HG02571 (cell line): ENCODE measurements around the gene TSPAN31.
"Not testable (repeated sequence)": the region's sequence is repeated elsewhere in the genome, so short reads cannot be mapped to it uniquely, and the experiment has no call there.

ENCODE experiments used
- ATAC-seq: cut with Tn5 transposase; IDR thresholded peaks from one replicate; pipeline ENCODE4 v1.9.1; 2021; ENCODE audit warnings: mild to moderate bottlenecking, moderate library complexity; ENCODE audit not compliant: unreplicated experiment

TSPAN31 gene

DNA sequence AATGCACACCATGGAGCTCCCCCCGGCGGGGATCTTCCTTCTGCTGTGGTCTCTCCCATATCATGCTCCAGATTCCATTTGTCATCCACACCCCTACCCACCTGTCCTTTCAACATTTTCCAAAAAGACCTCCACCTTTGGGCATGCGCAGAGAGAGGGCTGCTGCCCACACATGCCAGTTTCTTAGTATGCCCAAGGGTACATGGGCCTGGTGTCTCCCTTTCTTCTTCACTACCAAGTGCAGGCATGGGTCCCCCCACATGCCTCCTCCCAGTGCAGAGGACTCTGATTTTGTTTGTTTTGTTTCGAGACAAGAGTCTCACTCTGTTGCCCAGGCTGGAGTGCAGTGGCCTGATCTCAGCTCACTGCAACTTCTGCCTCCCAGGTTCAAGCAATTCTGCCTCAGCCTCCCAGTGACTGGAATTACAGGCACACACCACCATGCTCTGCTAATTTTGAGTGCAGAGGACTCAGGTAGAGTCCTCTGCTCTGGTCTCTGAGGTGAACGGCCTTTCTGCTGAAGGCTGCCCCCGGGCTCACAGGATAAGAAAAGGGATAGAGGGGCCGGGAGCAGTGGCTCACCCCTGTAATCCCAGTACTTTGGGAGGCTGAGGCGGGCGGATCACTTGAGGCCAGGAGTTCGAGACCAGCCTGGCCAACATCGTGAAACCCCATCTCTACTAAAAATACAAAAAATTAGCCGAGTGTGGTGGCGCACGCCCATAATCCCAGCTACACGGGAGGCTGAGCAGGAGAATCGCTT, 22.8 kb upstream of the TSPAN31 start:
- not testable (repeated sequence) for ATAC-seq

DNA sequence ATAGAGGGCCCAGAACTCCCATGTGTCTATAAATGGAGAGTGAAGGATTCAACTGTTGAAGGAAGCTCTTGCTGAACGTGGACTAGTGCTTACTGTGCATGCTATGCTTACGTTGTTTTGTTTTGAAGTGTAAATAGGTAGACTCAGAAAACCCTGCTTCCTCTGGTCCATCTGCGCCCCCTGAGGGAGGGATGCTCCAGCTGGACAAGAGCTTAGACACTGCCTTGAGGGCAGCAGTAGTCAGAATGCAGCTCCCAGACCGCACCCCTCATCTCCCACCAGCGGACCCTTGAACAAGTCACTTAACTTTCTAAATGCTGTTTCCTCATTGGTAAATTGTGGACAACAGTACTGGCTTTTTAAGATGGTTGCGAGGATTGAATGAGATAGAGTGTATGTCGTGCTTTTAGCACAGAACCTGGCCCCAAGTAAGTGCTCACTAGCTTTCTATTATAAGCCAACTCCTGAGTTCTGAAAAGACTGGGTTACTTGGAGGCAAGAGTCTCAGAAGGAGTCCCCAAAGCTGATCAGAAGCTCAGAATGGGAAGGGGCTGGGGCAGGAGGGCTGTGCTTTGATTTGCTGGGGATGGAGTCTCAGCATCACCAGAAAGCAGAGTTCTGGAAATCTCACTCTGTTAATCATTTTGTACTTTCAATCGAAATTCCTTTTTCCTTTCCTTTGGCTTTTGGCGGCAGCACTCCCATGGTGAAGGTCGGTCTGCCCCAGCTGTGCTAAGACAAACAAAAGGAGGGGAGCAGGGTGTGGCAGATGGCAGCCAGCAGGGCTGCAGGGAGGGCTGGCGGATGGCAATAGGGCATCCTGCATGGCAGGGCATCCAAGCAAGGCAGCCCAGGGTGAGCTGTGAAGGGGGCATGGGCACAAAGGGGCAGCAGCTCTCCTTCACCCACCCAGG, 21.9 kb upstream of the TSPAN31 start:
- ATAC-seq = no peak

DNA sequence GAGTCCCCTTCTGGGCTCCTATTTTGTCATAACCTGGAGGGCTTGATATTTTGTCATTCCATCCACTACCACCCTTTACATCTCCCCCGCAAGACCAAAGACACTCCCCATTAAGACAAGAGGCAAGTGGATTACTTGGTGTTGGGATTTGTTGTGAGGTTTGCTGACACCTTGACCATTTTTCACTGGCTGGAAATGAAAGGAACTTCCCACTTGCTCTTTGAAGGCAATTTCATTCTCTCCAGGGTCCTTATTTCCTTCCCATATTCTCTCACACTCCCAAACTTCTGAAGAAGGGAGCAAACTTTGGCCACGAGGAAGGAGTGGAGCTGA, 21.2 kb upstream of the TSPAN31 start:
- no peak for ATAC-seq

DNA sequence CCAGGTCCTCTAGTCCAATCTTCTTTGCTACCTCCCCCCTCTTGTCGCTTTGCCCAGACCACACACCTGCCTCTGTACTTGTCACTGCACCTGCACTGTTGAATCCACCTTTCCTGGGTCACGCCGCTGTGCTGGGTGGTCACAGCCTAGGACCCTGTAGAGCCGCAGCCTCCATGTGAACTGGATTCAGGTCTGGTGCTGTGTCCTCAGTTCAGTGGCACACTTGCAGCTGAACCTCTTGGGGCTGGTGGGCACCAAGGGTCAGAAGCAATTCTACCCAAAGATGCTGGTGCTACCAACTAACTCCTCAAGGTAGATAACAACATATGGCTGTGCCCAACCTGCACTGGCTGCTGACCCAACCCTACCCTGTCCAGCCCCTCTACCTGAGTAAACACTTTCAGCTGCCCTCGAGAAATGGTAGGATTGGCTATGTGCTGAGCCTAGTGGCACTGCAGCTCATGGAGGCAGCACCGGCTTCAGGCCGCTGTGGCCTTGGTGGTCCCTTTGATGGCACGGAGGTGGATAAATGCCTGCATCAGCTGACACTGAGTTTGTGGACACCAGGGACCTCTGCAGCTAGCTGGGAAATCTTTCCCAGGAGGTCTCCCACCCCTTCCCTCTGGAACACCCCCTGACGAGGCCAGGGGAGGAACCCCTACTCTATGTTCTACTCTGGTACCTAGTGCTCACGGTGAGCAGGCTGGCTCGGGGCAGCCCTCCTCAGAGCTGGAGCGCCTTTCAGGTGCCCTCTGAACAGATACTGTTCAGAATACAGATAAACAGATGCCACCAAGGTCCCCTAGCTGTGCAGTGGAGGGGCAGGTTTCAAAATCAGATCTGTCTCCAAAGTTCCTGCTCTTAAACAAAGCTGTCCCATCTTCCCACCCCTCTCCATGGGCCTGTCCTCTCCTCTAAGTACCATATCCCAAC, 20.6 kb upstream of the TSPAN31 start:
- ATAC-seq = no peak

DNA sequence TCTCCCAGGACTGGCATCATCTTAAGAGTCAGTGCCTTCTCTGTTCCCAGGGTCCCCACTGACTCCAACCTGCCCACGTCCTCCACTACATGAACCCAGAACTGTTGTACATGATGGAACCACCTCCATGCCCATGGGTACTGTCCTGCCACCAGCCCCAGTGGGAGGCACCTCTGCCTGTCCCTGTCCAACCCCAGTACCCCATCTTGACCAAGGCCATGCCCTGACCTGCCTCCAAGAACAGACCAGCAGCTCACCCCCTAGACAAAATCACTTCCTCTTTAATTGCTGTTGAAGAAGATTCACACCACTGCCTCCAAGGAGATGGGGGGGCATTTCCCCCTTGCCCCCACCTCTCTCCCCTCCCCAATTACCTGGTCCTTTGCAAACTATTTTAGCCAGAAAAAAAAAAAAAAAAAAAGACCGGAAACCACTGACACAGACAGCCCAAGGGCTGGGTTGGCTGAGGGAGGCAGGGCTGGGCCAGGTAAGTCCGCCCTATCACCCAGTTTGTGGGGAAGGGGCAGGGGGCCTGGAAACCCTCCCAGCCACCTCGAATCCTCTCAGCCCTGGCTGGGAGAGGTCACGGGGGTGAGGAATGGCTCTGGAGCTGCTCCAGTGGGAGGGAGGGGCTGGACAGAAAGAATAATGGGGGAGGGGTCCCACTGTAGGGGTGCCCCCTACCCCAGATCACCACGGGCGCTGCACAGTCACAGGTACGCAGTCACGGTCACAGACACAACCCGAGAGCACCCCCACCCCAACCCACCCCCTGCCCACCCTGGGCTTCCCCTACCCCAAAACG, 19.7 kb upstream of the TSPAN31 start:
- no peak for ATAC-seq

DNA sequence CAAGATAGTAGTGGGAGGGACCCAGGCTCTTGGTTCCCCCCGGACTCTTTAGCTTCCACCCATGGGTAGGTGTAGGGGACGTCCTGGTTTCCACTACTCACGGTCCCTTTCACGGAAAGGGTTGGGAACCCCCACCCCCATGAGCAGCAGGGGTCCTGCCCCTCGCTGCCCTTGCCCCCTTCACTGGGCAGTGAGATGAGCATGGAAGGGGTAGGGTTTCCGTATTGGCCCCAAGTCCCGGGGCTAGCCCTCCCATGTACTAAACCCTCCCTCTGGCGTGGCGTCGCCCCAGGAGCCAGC, 19.0 kb upstream of the TSPAN31 start:
- no peak for ATAC-seq

DNA sequence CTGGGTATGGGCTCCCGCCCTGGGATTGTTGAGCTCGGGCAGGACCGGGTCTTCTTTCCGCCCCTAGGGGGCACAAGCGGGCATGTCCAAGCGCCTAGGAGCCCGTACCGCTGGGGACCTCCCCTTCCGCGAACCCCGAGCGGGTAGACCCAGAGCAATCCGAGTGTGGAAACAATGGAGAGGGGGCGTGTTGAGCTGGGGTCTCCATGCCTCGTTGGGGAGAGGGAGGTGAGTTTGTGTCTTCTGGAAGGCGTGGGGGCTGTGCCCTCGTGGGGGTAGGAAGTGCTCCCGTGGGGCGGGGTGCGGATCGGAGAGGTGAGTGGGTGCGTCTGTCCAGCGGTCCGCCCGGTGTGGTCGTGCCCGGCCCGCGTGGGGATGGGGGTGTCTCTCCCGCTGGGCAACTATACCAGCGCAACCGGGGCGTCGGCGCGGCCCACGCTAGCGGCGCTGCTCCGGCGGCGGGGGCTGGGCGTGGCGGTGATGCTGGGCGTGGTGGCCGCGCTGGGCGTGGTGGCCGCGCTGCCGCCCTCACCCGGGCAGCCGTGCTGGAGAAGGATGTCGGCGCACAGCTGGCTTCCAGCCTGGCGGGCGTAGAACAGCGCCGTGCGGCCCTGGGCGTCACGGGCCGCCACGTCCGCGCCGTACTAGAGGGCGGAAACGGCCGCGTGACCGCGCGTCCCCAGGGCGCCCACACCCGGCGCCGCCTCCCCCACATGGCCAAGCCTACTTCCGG, 18.5 kb upstream of the TSPAN31 start:
- ATAC-seq = no peak

DNA sequence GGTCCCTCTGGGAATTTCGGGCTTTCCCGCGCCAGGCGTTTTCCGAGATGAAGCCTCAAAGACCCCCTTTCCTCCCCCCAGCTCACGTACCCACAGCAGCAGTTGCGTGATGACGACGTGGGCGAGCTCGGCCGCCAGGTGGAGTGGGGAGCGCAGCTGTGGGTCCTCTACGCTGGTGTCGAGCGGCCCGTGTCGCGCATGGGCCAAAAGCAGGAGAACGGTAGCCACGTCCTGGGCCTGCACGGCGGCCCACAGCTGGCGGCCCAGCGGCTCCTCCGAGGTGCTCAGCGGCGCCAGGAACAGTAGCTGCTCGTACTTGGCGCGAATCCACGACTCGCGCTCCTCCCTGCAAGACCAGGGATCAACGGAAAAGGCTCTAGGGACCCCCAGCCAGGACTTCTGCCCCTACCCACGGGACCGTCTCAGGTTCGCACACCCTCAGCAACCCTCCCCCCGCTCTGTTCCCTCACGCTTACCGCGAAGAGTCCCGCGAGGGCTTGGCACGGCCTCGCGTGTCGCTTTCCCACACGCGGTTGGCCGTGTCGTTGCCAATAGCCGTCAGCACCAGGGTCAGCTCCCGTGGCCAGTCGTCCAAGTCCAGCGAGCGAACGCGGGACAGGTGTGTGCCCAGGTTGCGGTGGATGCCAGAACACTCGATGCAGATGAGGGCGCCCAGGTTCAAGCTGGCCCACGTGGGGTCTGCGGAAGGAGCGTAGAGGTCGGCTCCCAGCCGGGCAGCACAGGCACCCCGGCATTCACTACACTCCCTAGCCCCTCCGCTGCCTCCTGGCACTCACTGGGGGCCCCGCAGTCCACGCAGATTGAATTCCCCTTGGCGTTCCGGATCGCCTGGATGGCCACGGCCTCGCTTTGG, 17.7 kb upstream of the TSPAN31 start:
- no peak for ATAC-seq

DNA sequence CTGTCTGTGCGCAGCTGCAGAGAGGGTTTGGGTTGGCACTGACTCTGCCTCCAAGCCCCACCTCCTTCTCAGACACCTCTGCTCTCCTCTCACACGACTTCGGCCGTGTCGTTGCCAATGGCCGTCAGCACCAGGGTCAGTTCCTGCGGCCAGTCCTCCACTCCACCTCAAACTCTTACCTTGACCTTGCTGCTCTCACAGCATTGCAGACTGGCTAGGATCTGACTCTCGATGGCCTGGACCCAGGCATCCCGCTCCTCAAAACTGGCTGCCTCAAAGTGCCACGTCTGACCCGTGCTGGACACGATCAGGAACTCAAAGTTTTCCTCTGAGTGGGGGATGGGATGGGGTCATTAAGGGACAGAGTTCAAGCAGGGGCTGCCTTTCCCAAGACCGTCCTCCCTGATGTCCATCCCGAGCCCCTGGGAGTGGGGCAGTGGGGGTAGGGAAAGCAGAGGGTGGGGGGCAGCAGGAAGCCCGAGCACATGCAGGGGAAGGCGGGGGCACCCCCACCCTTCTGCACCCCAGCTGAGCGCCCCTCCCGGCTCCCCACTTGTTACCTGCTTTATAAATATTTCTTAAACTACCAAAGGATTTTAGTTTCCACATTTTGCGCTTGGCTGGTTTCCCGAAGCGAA, 17.0 kb upstream of the TSPAN31 start:
- ATAC-seq = no peak

DNA sequence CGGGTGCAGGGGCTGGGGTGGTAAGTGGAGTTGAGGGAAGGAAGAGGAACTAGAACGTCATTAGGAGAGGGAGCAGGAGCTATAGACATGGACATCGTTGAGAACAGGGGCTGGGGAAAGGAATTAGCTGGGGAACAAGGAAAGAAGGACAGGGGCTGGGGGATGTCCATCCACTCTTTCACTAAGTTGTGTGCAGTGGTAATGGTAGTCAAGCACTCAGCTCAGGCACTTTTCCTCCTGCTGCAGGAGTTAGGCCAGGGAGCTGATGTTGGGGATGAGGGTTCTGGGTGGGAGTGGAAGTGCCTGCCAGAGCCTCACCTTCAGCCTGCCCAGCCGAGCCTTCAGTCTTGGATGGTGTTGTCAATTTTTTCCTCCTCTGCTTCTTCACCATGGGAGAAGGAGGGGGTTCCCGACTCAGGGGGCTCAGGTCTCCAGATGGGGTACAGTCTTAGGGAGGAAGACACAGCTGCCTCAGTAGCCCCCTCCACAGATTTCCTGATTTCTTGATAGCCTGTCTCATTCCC, 15.5 kb upstream of the TSPAN31 start:
- ATAC-seq = no peak

DNA sequence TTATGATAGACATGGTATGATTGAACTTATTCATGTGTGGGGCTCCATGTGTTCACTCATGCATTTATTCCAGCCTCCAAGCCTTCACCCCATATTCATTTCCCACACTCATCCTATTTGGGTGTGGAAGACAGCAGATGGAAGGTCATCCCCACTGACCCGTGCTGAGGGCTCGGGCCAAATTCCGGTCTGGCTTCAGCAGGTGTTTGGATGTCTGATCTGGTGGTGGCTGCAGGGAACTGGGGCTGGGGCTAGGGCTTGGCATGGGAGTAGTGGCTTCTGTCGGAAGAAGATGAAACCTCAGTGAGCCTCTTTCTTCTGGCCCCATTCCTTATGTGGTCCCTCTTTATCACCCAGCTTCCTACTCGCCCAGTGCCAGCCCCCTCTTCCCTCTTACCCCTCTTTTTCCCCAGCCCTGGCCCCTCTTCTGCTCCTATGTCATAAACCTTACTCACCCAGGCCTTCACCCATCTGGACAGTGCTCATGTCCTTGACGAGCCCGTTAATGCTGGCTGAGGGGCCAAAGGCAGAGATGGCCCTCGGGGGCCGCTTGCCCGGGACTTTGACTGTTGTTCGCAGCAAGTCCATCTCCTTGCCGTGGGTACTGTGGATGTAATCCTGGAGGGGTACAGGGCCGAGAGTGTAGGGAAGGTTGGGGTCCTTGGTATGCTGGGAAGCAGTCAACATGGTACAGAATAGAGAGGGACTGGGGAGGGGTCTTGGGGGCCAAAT, 14.3 kb upstream of the TSPAN31 start:
- ATAC-seq = no peak

DNA sequence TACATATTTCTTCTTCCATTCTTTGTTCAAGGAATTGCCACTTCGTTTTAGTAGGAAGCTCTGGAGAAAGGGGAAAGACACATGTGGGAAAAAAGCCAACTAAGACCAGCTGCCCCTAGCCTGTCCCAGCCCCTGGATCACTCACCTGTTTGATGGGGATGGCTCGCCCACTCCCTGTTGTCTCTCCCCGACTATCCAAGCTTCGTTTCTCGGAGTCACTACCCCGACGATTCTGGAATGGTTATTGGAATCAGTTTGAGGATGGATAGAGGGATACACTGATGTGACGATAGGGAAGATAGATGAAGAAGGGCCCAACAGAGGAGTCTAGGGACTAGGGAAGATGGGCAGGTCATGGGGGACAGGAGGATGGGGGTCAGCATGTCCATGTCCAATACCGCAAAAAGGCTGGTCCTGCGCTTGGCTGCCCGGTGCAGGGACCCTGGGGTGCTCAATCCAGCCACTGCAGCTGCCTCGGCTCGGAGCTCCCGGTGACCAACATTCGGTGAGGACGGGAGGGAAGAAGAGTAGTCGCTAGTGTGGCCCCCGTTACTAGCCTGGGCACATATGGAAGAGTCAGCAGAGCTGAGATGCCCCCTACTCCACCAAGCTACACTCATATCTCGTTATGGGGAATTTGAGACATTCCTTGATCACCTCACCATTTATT, 13.3 kb upstream of the TSPAN31 start:
- ATAC-seq = no peak

DNA sequence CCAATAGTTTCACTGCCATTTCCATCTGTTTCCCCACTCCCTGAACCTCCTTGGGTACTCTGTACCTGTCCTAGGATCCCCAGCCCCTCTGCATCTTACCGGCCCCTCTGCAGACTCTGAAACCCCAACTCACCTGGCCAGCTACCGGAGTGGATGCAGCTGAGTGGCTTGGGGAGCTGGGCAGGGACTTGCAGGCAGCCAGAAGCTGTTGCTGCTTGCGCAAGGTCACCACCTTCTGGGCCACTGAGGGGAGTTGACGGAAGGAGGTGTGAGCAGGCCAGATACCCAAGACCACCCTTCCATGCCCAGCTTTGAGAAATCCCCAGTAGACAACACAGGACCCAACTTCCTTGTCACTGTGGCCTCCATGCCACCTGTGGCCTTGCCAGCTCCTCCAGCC, 12.6 kb upstream of the TSPAN31 start:
- ATAC-seq = no peak

DNA sequence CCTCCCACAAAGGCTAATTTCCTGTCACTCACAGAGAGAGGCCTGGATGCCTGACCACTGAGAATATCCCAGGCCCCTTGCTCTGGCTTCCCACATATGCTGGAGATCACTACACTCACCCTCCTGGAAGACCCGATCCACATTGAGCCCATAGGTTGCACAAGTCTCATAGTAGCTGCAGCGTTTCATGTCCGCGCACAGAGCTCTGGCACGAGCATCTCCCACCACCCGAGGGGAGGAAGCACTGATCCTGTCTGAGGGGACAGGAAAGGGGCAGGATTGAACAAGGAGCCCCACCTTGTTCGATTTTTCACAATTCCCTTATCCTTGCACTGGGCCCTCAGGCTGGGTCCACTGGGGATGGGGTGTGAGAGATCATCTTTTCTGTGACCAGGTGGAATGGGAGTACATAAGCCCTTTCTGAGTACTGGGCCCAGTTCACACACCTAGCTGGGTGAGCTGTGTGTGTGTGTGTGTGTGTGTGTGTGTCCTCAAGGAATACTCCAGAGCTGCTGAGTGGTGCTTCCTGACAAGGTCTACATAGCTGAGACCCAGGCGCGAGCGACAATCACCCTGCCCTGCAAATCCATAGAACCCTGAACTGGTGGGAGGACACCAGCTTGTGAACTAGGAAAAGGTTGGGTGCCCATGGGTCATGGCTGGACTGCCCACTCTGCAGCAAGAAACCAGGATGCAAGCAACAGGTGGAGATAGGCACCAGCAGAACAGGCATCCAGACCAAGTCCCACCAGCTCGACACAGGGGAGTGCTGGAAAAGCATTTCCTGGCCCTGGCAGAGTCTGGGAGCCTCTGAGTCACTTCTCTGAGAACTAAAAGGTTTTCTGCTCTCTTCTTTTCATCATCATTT, 11.9 kb upstream of the TSPAN31 start:
- ATAC-seq = no peak

DNA sequence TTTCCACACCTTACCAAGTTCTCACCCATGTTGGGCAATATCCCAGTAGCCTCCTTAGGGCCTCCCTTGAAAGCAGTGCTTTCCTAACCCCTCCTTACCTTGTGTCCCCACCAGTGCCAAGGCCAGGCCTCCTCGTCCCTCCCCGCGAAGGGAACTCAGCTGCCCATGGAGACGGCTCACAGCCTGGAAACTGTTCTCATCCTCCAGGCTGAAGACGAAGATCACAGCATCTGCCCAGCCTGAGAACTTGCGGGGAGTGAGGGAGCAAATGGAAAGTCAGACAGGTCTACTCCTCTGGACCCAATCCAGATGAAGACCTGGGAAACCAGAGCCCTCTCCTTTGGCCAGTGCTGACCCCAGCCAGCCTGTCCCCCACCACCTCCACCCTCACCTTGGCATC, 10.9 kb upstream of the TSPAN31 start:
- ATAC-seq = no peak

DNA sequence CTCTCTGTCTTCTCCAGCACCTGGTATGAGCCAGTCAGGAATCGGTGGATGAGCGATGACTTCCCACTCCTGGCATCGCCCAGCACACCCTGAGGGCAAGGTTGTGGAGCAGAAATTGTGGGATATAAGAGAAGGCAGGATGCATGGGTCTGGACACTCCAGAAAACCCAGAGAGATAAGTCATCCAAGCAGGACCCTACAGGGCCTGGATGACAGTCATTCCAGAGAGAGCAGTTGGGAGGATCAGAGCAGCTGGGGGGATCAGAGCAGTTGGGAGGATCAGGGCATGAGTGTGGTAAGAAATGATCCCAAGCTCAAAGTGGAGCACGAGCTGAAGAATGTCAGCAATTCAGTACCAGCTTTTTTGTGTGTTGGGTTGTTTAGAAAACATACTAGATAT, 10.2 kb upstream of the TSPAN31 start:
- ATAC-seq = no peak
